Mesenchymal stem cell (in vitro differentiated cells and primary cell): ENCODE results near the gene SORCS3.

Experiments used
- DNase-seq: peaks from one replicate; pipeline ENCODE4 v3.0.0-alpha.2; 2013
- H2AFZ ChIP-seq: one replicate; pipeline ENCODE4 v1.6.1; 2013; ENCODE audit warnings: low read depth, mild to moderate bottlenecking, control low read depth, inconsistent platforms, low read length, moderate library complexity
- H2AK5ac ChIP-seq: 2 replicates; pipeline ENCODE4 v1.6.1; 2013; ENCODE audit warnings: low read length, moderate library complexity, mild to moderate bottlenecking, inconsistent platforms; ENCODE audit not compliant: severe bottlenecking
- H2BK120ac ChIP-seq: one replicate; pipeline ENCODE4 v1.6.1; 2013; ENCODE audit warnings: low read depth, mild to moderate bottlenecking, inconsistent platforms, low read length, moderate library complexity
- H2BK12ac ChIP-seq, 2 experiments: one replicate each; pipeline ENCODE4 v1.6.1; 2013; ENCODE audit warnings: inconsistent platforms in 2 of 2, low read length in 2 of 2, mild to moderate bottlenecking in 2 of 2, moderate library complexity in 2 of 2, control low read depth in 1 of 2
- H2BK15ac ChIP-seq: one replicate; pipeline ENCODE4 v1.6.1; 2013; ENCODE audit warnings: mild to moderate bottlenecking, low read depth, inconsistent platforms; ENCODE audit not compliant: poor library complexity, severe bottlenecking
- H2BK5ac ChIP-seq: 2 replicates; pipeline ENCODE4 v1.6.1; 2013; ENCODE audit warnings: low read depth, mild to moderate bottlenecking, low read length, control low read depth, inconsistent platforms; ENCODE audit not compliant: poor library complexity, severe bottlenecking
- H3K14ac ChIP-seq, 2 experiments: one replicate each; pipeline ENCODE4 v1.6.1; 2013; ENCODE audit warnings: inconsistent platforms in 2 of 2, low read length in 2 of 2, control low read depth in 1 of 2, mild to moderate bottlenecking in 1 of 2, moderate library complexity in 1 of 2
- H3K18ac ChIP-seq, 2 experiments: one replicate each; pipeline ENCODE4 v1.6.1; 2013; ENCODE audit warnings: inconsistent platforms in 2 of 2, low read length in 2 of 2, control low read depth in 1 of 2, low read depth in 1 of 2, mild to moderate bottlenecking in 1 of 2
- H3K23ac ChIP-seq, 2 experiments: one replicate each; pipeline ENCODE4 v1.6.1; 2013; ENCODE audit warnings: inconsistent platforms in 2 of 2, low read length in 2 of 2, mild to moderate bottlenecking in 2 of 2, moderate library complexity in 2 of 2, control low read depth in 1 of 2
- H3K27ac ChIP-seq: 2 replicates; pipeline ENCODE4 v1.5.1; 2013; ENCODE audit warnings: mild to moderate bottlenecking, moderate library complexity, low read length, control low read depth, inconsistent platforms; ENCODE audit not compliant: poor library complexity, severe bottlenecking
- H3K27me3 ChIP-seq, 2 experiments: 2 replicates each; pipeline versions ENCODE4 v1.6.1 to v1.7.0; 2013; ENCODE audit warnings: low read length in 2 of 2, mild to moderate bottlenecking in 2 of 2, moderate library complexity in 2 of 2, control low read depth in 1 of 2, inconsistent platforms in 1 of 2; ENCODE audit not compliant: control insufficient read depth in 1 of 2, insufficient read depth in 1 of 2
- H3K36me3 ChIP-seq, 2 experiments: 2 replicates each; pipeline versions ENCODE4 v1.6.1 to v1.7.0; 2013; ENCODE audit warnings: low read length in 2 of 2, control low read depth in 1 of 2, inconsistent platforms in 1 of 2, low read depth in 1 of 2, mild to moderate bottlenecking in 1 of 2; ENCODE audit not compliant: insufficient read depth in 2 of 2, control insufficient read depth in 1 of 2
- H3K4ac ChIP-seq, 2 experiments: one replicate each; pipeline ENCODE4 v1.6.1; 2013; ENCODE audit warnings: inconsistent platforms in 2 of 2, low read length in 2 of 2, mild to moderate bottlenecking in 2 of 2, moderate library complexity in 2 of 2, control low read depth in 1 of 2, low read depth in 1 of 2
- H3K4me1 ChIP-seq: 2 replicates; pipeline ENCODE4 v1.6.1; 2013; ENCODE audit warnings: low read depth, low read length, control low read depth; ENCODE audit not compliant: control insufficient read depth, insufficient read depth
- H3K4me2 ChIP-seq: 2 replicates; pipeline ENCODE4 v1.6.1; 2013; ENCODE audit warnings: low read length, mild to moderate bottlenecking, inconsistent platforms; ENCODE audit not compliant: poor library complexity, severe bottlenecking
- H3K4me3 ChIP-seq, 2 experiments: 2 replicates each; pipeline versions ENCODE4 v1.5.1 to v1.7.0; 2013; ENCODE audit warnings: low read length in 2 of 2, mild to moderate bottlenecking in 2 of 2, control low read depth in 1 of 2, low read depth in 1 of 2; ENCODE audit not compliant: insufficient read depth in 1 of 2
- H3K79me1 ChIP-seq: replicated peaks from 2 replicates; pipeline ENCODE4 v1.6.1; 2013; ENCODE audit warnings: mild to moderate bottlenecking, control low read depth, low read length, inconsistent platforms; ENCODE audit not compliant: poor library complexity, severe bottlenecking
- H3K9ac ChIP-seq: 2 replicates; pipeline ENCODE4 v1.7.0; 2013; ENCODE audit warnings: mild to moderate bottlenecking, low read length, moderate library complexity
- H3K9me3 ChIP-seq: 2 replicates; pipeline ENCODE4 v1.7.0; 2013; ENCODE audit warnings: mild to moderate bottlenecking, low read length; ENCODE audit not compliant: control insufficient read depth
- H4K8ac ChIP-seq: one replicate; pipeline ENCODE4 v1.6.1; 2013; ENCODE audit warnings: inconsistent platforms, mild to moderate bottlenecking, low read length, moderate library complexity
- H4K91ac ChIP-seq: one replicate; pipeline ENCODE4 v1.6.1; 2013; ENCODE audit warnings: mild to moderate bottlenecking, low read length, inconsistent platforms
- WGBS: methylation state at CpG from one replicate; pipeline ENCODE4 v1.1.7; 2013; ENCODE audit warnings: mixed read lengths; 5-methylcytosine and 5-hydroxymethylcytosine counted together

SORCS3 gene

GRCh38 chr10:104867966-104868598 lies 227.0 kb downstream of the SORCS3 start:
- Histone ChIP-seq H3K27ac (no peak overlapping the region), H4K91ac (no peak overlapping the region), H3K14ac (no peak overlapping the region), H3K4ac (no peak overlapping the region), H3K18ac (no peak overlapping the region), H3K36me3 (no peaks in the 10 kb centered on the region), H3K9ac (no peak overlapping the region), H3K9me3 (no peaks in the 10 kb centered on the region), H2BK15ac (no peak overlapping the region), H3K4me1 (no peaks in the 10 kb centered on the region), H2AFZ (no peak overlapping the region), H2AK5ac (no peak overlapping the region), H3K4me2 (no peak overlapping the region), H2BK5ac (no peak overlapping the region), H4K8ac (no peak overlapping the region), H3K27me3 (no peaks in the 10 kb centered on the region), H2BK120ac (no peak overlapping the region), H3K23ac (no peak overlapping the region), H3K79me1 (no peaks in the 10 kb centered on the region), H3K4me3 (no peak overlapping the region), H2BK12ac (no peak overlapping the region)
- no peak for DNase-seq
- 83% methylated on average over 5 of the region's 6 CpGs for WGBS

- Histone ChIP-seq H3K27me3 (no peaks in the 10 kb centered on the region), H2BK120ac (no peak overlapping the region), H3K18ac (no peak overlapping the region), H3K4ac (no peak overlapping the region), H2BK15ac (no peak overlapping the region), H2BK12ac (no peak overlapping the region), H3K79me1 (no peaks in the 10 kb centered on the region), H2AFZ (no peak overlapping the region), H3K14ac (no peak overlapping the region), H4K91ac (no peak overlapping the region), H2BK5ac (no peak overlapping the region), H3K9ac (no peak overlapping the region), H2AK5ac (no peak overlapping the region), H3K27ac (no peak overlapping the region), H3K4me3 (no peak overlapping the region), H3K9me3 (no peaks in the 10 kb centered on the region), H3K4me2 (no peak overlapping the region), H3K36me3 (no peaks in the 10 kb centered on the region), H4K8ac (no peak overlapping the region), H3K4me1 (no peaks in the 10 kb centered on the region), H3K23ac (no peak overlapping the region)
- no peak for DNase-seq
- WGBS = 100% methylated on average over 1 of the region's 2 CpGs
Measured at GRCh38 chr10:104872691-104873090, 231.6 kb downstream of the SORCS3 start.

- no peak overlapping the region for H3K14ac ChIP-seq
- H3K27me3 ChIP-seq = no peaks in the 10 kb centered on the region
- H3K4me1 ChIP-seq = no peaks in the 10 kb centered on the region
- no peak overlapping the region for H3K27ac ChIP-seq
- no peak overlapping the region for H2BK12ac ChIP-seq
- H3K9ac ChIP-seq = no peak overlapping the region
- no peaks in the 10 kb centered on the region for H3K36me3 ChIP-seq
- no peak overlapping the region for H2BK120ac ChIP-seq
- H3K23ac ChIP-seq = no peak overlapping the region
- no peak overlapping the region for H2AFZ ChIP-seq
- H3K4me2 ChIP-seq = no peak overlapping the region
- no peak overlapping the region for H3K18ac ChIP-seq
- no peaks in the 10 kb centered on the region for H3K9me3 ChIP-seq
- no peak for DNase-seq
- H4K8ac ChIP-seq = no peak overlapping the region
- no peak overlapping the region for H3K4ac ChIP-seq
- no peak overlapping the region for H2AK5ac ChIP-seq
- H2BK15ac ChIP-seq = no peak overlapping the region
- H4K91ac ChIP-seq = no peak overlapping the region
- H3K4me3 ChIP-seq = no peak overlapping the region
- H3K79me1 ChIP-seq = no peaks in the 10 kb centered on the region
- no peak overlapping the region for H2BK5ac ChIP-seq
Measured at GRCh38 chr10:104873161-104873560, 232.1 kb downstream of the SORCS3 start.

- no peak overlapping the region for H2BK15ac ChIP-seq
- H2BK12ac ChIP-seq = no peak overlapping the region
- H3K4ac ChIP-seq = no peak overlapping the region
- no peak overlapping the region for H3K4me2 ChIP-seq
- no peaks in the 10 kb centered on the region for H3K79me1 ChIP-seq
- no peaks in the 10 kb centered on the region for H3K9me3 ChIP-seq
- H3K27ac ChIP-seq = no peak overlapping the region
- H3K14ac ChIP-seq = no peak overlapping the region
- no peak overlapping the region for H2BK120ac ChIP-seq
- H3K18ac ChIP-seq = no peak overlapping the region
- no peak overlapping the region for H2AFZ ChIP-seq
- H2BK5ac ChIP-seq = no peak overlapping the region
- H3K36me3 ChIP-seq = no peaks in the 10 kb centered on the region
- no peak overlapping the region for H4K8ac ChIP-seq
- H3K9ac ChIP-seq = no peak overlapping the region
- no peak overlapping the region for H3K23ac ChIP-seq
- H4K91ac ChIP-seq = no peak overlapping the region
- H3K4me1 ChIP-seq = no peaks in the 10 kb centered on the region
- DNase-seq = no peak
- no peaks in the 10 kb centered on the region for H3K27me3 ChIP-seq
- H2AK5ac ChIP-seq = no peak overlapping the region
- no peak overlapping the region for H3K4me3 ChIP-seq
- WGBS = 63% methylated on average over 1 of the region's 1 CpG
Measured at GRCh38 chr10:104875561-104875960, 234.5 kb downstream of the SORCS3 start.
